Mammary epithelial cell (primary cell): ENCODE data around the gene LY6G6F.

ENCODE experiments used
- CTCF ChIP-seq, 2 donors: IDR thresholded peaks in 1 of 2; conservative IDR thresholded peaks in 1 of 2; 2 replicates each; pipeline ENCODE4 v1.5.1; 2011 to 2012; ENCODE audit warnings: inconsistent platforms in 2 of 2, low read length in 2 of 2, mild to moderate bottlenecking in 2 of 2, control low read depth in 1 of 2, low read depth in 1 of 2; ENCODE audit not compliant: insufficient read depth in 1 of 2; ENCODE audit errors: extremely low read depth in 1 of 2
- EZH2 ChIP-seq: IDR thresholded peaks from 2 replicates; pipeline ENCODE4 v1.6.1; 2012; ENCODE audit warnings: low read length, inconsistent platforms, borderline replicate concordance

GRCh38 chr6:31720196-31720770, 13.6 kb downstream of the LY6G6F start:
- TF ChIP-seq CTCF (conservative IDR thresholded peaks at IDR 0.05 in 1 of 2, IDR thresholded peaks at IDR 0.05 in 1 of 2; ENCODE audit: extremely low read depth in 1 of 2, insufficient read depth in 1 of 2, low read depth in 1 of 2, low read length in 2 of 2) (no peak), EZH2 (no peak)
